Peyer's patch (tissue), 4 donors: Measurements from ENCODE around the gene HNRNPM.

ENCODE experiments used
- POLR2A ChIP-seq, 2 donors: fragments of 450-650 bp; IDR thresholded peaks; one replicate each; pipeline ENCODE4 v1.5.1; 2017; ENCODE audit warnings: antibody characterized with exemption in 2 of 2, mild to moderate bottlenecking in 2 of 2, moderate library complexity in 2 of 2
- TF ChIP-seq, protein P1 (sequence below), 6 experiments: fragments of 450-650 bp in 4 of 6; fragments of 200-600 bp in 2 of 6; sonication (generic) in 1 of 6; IDR thresholded peaks; one replicate each; pipeline ENCODE4 v1.5.1; 2017 to 2019; ENCODE audit warnings: antibody characterized with exemption in 6 of 6, mild to moderate bottlenecking in 3 of 6, moderate library complexity in 1 of 6

DNA sequence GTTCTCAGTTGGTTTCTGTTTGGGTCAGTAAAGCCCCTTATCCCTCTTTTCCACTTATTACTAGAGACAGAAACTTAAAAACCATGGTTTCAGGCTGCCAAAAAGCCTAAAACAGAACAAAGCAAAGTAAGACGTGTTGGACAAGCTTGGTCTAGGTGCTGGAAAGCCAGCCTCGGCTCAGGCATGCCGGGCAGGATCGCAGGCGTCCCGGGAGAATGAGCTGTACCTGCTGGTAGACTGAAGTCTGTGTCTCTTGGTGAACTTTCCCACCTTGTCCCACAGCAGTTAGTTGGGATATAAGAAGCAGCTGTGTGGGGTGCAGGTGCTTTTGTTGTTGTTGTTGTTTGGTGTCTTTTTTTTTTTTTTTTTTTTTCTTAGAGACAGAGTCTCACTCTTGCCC, 36.8 kb downstream of the HNRNPM start:
- TF ChIP-seq, protein P1, sequence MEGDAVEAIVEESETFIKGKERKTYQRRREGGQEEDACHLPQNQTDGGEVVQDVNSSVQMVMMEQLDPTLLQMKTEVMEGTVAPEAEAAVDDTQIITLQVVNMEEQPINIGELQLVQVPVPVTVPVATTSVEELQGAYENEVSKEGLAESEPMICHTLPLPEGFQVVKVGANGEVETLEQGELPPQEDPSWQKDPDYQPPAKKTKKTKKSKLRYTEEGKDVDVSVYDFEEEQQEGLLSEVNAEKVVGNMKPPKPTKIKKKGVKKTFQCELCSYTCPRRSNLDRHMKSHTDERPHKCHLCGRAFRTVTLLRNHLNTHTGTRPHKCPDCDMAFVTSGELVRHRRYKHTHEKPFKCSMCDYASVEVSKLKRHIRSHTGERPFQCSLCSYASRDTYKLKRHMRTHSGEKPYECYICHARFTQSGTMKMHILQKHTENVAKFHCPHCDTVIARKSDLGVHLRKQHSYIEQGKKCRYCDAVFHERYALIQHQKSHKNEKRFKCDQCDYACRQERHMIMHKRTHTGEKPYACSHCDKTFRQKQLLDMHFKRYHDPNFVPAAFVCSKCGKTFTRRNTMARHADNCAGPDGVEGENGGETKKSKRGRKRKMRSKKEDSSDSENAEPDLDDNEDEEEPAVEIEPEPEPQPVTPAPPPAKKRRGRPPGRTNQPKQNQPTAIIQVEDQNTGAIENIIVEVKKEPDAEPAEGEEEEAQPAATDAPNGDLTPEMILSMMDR (IDR thresholded peaks at IDR 0.05), result no peak
- no peak for TF ChIP-seq POLR2A (IDR thresholded peaks at IDR 0.05)
